ENCODE data around the gene BTN2A1.

DNA sequence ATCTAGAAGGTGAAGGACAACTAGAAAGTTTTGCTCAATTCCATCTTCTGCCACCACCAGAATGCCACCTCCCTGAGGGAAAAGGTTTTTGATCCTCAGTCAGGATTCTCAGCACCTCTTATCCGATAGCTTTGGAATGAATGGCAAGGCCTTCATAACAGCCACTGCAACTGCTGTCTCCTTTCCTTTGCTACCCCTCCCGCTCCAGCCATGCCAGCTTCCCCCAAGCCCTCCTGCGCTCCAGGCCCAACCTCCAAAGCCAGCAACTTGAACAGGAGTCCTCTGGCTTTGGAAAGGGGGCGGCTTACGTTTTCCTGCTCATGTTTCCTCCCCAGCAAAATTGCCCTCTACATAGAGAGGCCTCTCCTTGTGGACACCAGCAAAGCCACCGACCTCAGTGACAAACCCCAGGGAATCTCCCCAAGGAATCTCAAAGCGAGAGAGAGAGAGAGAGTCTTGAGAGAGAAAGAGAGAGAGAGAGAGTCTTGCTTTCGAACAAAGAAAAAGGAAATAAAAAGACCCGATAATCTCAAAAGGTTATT, 420 bp upstream of the BTN2A1 start:
- TF ChIP-seq POLR2AphosphoS5 (IDR thresholded peaks at IDR 0.05; ENCODE audit: low read depth, low read length) (no peak), TAF1 (IDR thresholded peaks at IDR 0.05; ENCODE audit: borderline replicate concordance, low read depth, low read length) (no peak), POLR2A (IDR thresholded peaks at IDR 0.05; ENCODE audit: low read depth, low read length) (no peak)
